LNCaP clone FGC (cell line): ENCODE results near the gene PPIL6.

ENCODE experiments used
- DNase-seq: peaks from one replicate; pipeline ENCODE4 v3.0.0-alpha.2; 2011; ENCODE audit warnings: low read depth
- H3K4me3 ChIP-seq: 2 replicates; pipeline ENCODE4 v1.5.1; 2011; ENCODE audit warnings: mild to moderate bottlenecking, low read depth, low read length, control low read depth
- CTCF ChIP-seq: IDR thresholded peaks from 2 replicates; pipeline ENCODE4 v1.5.1; 2012; ENCODE audit warnings: mild to moderate bottlenecking; ENCODE audit not compliant: control insufficient read depth, insufficient read depth; ENCODE audit errors: extremely low read depth

PPIL6 gene

GRCh38 chr6:109475625-109476024 lies 35.2 kb upstream of the PPIL6 start:
- no peak for TF ChIP-seq CTCF
- peak; percentile 51 for DNase-seq
- no peak overlapping the region for H3K4me3 ChIP-seq

- H3K4me3 ChIP-seq: no peak overlapping the region
- no peak for TF ChIP-seq CTCF
- no peak for DNase-seq
Observed at GRCh38 chr6:109474995-109475394, 34.6 kb upstream of the PPIL6 start.

GRCh38 chr6:109473120-109473519 lies 32.7 kb upstream of the PPIL6 start:
- H3K4me3 ChIP-seq: no peak overlapping the region
- no peak for TF ChIP-seq CTCF
- no peak for DNase-seq

GRCh38 chr6:109472132-109472995 lies 31.9 kb upstream of the PPIL6 start:
- DNase-seq: no peak
- H3K4me3 ChIP-seq: no peak overlapping the region
- TF ChIP-seq CTCF: no peak

- TF ChIP-seq CTCF: no peak
- no peak overlapping the region for H3K4me3 ChIP-seq
- DNase-seq: peak; percentile 89
Observed at GRCh38 chr6:109471105-109471810, 30.8 kb upstream of the PPIL6 start.

- H3K4me3 ChIP-seq: no peak overlapping the region
- no peak for DNase-seq
- TF ChIP-seq CTCF: no peak
Observed at GRCh38 chr6:109469591-109470189, 29.3 kb upstream of the PPIL6 start.
